Fibroblast of mammary gland (primary cell): ENCODE data around the gene FREM1.

Experiments
- DNase-seq: peaks from one replicate; pipeline ENCODE4 v3.0.0-alpha.2; 2010; ENCODE audit warnings: low read depth
- H3K4me3 ChIP-seq: 2 replicates; pipeline ENCODE4 v1.5.1; 2011; ENCODE audit warnings: low read depth, mild to moderate bottlenecking, low read length, moderate library complexity; ENCODE audit not compliant: control insufficient read depth
- TF ChIP-seq, protein P1 (sequence below): conservative IDR thresholded peaks from 2 replicates; pipeline ENCODE4 v1.5.1; 2011; ENCODE audit warnings: low read depth, low read length, inconsistent platforms; ENCODE audit not compliant: control insufficient read depth, insufficient read depth

Gene FREM1

DNA sequence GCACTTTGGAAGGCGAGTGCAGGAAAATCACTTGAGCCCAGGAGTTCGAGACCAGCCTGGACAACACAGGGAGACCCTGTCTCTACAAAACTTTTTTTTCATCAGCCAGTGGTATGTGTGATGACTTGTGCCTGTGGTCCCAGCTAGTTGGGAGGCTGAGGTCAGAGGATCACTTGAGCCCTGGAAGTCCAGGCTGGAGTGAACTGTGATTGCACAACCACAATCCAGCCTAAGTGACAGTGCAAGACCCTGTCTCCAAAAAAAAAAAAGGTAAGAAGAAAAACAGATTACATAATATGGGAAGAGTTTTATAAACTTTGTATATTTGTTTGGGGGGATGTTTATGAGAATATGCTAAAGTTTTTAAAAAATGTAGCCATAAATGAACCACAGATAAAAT lies 111.2 kb downstream of the FREM1 start:
- H3K4me3 ChIP-seq: no peak overlapping the region
- TF ChIP-seq, protein P1, sequence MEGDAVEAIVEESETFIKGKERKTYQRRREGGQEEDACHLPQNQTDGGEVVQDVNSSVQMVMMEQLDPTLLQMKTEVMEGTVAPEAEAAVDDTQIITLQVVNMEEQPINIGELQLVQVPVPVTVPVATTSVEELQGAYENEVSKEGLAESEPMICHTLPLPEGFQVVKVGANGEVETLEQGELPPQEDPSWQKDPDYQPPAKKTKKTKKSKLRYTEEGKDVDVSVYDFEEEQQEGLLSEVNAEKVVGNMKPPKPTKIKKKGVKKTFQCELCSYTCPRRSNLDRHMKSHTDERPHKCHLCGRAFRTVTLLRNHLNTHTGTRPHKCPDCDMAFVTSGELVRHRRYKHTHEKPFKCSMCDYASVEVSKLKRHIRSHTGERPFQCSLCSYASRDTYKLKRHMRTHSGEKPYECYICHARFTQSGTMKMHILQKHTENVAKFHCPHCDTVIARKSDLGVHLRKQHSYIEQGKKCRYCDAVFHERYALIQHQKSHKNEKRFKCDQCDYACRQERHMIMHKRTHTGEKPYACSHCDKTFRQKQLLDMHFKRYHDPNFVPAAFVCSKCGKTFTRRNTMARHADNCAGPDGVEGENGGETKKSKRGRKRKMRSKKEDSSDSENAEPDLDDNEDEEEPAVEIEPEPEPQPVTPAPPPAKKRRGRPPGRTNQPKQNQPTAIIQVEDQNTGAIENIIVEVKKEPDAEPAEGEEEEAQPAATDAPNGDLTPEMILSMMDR: no peak
- no peak for DNase-seq

DNA sequence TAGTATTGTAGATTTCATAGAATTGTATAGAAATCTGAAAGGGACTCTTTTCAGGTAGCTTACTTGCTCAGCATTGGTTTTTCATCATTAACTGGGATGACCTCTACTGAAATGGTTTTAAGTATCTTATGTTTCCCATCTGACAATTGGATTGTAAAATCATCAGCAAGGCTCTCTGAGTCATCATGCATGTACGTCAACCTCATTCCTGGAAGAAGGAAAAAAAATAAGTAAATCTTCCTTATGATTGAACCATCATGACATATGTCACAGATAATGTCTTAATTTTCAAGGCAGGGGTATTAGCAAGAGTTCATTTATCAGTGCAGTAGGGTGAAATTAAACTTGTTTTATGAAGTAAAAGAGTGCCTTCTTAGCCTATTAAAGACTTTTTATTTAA lies 112.8 kb downstream of the FREM1 start:
- H3K4me3 ChIP-seq: no peak overlapping the region
- TF ChIP-seq, protein P1: no peak
- DNase-seq: peak; percentile 64

DNA sequence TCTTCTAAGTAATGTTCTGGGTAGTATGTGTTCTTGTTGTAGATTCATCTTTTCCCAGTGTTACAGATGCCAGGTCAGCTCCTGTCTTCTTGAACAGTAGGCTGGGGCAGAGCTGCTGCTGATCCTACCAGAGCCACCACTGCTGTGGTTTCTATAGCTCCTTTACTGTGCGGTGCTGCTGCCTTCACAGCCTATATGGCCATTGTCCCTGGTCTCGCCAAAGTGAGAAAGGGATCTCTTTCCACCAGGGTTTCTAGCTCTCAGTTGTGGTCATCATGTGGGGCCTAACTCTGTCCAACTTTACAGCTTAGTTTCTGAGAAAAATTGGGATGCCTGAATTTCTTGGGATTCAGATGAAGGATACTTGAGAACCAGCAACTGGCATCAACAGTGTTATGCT lies 116.8 kb downstream of the FREM1 start:
- no peak for DNase-seq
- TF ChIP-seq, protein P1: no peak
- no peak overlapping the region for H3K4me3 ChIP-seq

DNA sequence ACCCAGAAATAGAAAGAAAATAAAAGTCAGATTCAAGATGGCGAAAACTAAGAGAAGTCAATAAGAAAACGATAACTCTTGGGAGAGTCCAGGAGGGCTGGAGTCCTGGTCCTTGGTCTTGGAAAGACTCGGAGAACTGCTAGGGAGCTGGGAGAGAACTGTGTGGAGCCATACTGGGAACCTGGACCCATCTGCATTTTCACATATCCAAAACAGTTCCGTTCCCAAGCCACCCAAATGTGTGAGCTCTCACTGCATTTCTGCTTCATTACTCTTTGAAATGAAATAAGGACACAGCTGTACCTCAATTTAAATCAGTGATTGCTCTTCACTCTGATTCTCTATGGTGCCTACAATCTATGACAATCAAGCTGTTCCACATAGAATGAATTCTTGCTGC lies 119.6 kb downstream of the FREM1 start:
- DNase-seq: no peak
- H3K4me3 ChIP-seq: no peak overlapping the region
- TF ChIP-seq, protein P1: no peak

DNA sequence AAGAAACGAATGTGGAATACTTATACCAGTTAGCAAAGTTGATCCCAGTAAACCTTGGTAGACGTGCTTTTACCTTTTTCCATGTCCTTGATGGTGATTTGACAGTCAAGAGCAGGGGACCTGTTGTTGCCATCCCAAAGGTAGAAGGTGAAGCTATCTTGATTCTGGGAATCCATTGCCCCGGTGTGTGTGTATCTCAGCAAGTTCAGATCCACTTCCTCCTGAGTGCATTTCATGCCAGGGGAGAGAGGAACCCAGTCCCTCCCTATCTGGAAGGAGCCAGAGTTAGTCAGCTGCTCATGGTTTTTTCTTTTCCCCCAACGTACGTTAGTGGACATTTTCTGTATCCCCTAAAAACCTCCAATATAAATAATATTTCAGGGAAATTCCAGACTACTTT lies 121.4 kb downstream of the FREM1 start:
- no peak overlapping the region for H3K4me3 ChIP-seq
- TF ChIP-seq, protein P1: no peak
- DNase-seq: no peak

DNA sequence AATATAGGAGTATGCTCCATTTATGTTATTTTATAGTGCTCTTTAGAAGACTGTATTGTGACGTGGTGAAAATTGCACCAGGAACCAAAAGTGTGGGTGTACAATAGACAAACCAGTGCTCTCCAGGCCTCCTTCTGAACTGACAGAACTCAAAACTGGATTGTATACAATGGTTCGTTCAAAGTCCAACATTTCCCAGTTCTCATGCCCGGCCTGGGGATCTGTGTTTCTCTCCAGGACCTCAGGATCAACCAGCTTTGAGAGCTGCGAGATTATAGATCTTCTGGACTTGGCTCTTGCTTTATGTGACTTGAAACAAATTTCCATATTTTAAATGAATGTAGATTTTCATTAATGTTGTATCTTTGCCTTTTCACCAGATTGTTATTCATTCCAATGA lies 126.9 kb downstream of the FREM1 start:
- DNase-seq: no peak
- no peak overlapping the region for H3K4me3 ChIP-seq
- TF ChIP-seq, protein P1: no peak
